Kasumi-1 (cell line): ENCODE results near the gene KDELR3.
A peak's percentile ranks its signal among the peaks of the same experiment; 100 is the strongest.
"Not testable (repeated sequence)": the region's sequence is repeated elsewhere in the genome, so short reads cannot be mapped to it uniquely, and the experiment has no call there.

Source experiments
- DNase-seq, 2 experiments: peaks; one replicate each; lab custom pipeline; 2025; lab: John Stamatoyannopoulos, UW

The KDELR3 gene

GRCh38 chr22:38456841-38457699 is 10.8 kb upstream of the KDELR3 start:
- DNase-seq, result no peak

- no peak for DNase-seq
These were observed 7.5 kb upstream of the KDELR3 start for GRCh38 chr22:38460426-38460840.

GRCh38 chr22:38461057-38461413 is 6.9 kb upstream of the KDELR3 start:
- DNase-seq, result no peak

DNA sequence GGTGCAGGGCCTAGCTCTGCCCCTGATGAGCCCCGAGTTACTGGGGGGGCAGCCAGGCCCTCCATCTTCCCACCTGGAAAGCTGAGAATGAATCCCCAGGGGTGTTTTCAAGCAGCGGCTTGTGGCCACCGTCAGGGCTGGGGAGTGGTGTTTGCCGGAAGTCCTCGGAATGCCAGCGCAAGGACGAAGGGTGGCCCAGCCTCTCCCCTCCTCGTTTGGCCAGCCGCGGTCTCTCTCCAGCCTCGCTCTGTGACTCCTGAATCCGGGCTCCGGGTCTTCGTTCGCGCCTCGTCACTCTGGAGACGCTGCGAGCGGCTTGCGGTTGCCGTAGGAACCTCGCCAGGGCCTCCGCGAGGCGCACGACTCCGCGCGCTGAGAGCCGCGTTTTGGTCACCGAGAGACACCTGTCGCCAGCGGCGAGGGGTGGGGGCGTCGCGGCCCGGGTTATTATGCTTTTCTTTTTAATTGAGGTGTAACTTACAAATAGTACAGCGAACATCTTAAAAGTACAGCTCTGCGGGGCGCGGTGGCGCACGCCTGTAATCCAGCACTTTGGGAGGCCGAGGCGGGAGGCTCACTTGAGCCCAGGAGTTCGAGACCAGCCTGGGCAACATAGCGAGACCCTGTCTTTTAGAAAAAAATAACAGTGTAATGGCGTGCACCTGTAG is 6.3 kb upstream of the KDELR3 start:
- DNase-seq, result peak; percentile 66 to 71

GRCh38 chr22:38462960-38463784 is 4.7 kb upstream of the KDELR3 start:
- DNase-seq, result no peak

DNA sequence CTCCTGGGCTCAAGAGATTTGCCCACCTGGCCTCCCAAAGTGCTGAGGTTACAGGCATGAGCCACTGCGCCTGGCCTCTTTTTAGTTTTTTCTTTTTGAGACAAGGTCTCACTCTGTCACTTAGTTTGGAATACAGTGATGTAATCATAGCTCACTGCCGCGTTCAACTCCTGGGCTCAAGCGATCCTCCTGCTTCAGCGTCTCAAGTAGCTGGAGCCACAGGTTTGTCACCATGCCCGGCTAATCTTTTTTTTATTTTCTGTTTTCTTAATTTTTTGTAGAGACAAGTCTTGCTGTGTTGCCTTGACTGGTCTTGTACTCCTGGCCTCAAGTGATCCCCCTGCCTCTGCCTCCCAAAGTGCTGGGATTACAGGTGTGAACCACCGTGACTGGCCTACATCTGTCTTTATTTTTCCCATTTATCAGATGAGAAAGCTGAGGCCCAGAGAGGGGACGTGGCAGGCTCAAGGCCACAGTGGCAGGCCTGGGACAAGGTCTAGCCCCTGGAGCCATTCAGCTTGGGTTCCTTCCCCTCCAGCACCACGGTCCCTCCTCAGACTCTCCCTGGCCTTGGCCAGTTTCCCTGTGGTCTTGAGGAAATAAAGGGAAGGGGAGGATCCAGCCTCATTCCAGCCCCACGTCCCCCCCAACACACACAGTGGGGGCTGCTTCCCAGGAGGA is 2.8 kb upstream of the KDELR3 start:
- DNase-seq, result no peak

DNA sequence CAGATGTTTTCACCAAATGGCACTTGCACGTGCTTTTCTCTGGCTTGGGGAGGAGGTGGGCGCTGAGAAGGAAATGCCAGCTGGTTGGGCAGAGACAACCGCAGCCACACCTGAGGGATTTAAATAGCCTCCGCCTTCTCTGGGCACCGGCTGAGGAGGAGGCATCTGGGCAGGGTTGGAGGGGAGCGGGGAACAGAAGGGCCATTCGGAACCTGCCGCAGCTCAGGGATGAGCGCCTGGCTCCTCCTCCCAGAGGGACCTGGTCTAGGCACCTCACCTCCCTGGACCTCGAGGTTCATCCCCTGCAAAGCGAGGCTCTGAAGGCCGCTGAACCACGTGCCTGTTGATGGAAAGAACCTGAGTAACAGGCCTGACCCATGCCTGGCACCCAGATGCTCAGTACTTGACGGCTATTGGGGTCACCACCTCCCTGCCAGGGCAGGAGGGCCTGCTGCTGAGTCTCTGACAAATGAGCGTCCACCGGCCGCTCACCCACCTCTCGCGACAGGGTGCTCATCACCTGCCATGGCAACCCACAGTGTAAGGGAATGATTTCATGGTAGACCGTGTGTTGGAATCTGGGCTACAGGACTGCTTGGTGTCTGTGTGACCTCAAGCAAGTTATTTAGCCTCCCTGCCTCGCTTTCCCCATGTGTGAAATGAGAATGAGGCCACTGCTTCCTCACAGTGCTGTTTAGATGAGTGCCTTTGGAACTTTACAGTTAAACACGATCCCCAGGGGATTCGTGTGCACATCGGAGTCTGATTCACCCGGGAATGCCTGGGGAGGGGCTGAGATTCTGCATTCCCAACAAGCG is 2.0 kb upstream of the KDELR3 start:
- no peak for DNase-seq

DNA sequence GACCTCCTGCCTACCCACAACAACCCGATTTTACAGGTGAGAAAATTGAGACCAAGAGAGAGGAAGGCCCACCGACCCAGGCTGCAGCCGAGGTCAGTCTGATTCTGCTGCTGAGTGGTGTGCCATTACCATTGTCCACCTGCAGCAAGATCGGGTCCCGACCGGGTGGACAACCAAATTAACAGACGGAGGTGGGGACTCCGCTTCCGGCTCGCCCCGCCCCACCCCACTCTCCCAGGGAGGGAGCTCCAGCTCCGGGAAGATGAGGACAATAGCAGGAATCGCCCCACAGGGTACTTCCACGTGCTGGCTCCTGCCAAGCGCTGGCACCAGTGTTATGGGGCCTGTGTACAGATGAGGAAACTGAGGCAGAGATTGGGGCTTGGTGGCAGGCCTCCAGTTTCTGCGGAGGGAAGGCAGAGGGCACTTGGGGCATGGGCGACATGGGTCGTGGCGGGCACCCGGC is 425 bp upstream of the KDELR3 start:
- no peak for DNase-seq

DNA sequence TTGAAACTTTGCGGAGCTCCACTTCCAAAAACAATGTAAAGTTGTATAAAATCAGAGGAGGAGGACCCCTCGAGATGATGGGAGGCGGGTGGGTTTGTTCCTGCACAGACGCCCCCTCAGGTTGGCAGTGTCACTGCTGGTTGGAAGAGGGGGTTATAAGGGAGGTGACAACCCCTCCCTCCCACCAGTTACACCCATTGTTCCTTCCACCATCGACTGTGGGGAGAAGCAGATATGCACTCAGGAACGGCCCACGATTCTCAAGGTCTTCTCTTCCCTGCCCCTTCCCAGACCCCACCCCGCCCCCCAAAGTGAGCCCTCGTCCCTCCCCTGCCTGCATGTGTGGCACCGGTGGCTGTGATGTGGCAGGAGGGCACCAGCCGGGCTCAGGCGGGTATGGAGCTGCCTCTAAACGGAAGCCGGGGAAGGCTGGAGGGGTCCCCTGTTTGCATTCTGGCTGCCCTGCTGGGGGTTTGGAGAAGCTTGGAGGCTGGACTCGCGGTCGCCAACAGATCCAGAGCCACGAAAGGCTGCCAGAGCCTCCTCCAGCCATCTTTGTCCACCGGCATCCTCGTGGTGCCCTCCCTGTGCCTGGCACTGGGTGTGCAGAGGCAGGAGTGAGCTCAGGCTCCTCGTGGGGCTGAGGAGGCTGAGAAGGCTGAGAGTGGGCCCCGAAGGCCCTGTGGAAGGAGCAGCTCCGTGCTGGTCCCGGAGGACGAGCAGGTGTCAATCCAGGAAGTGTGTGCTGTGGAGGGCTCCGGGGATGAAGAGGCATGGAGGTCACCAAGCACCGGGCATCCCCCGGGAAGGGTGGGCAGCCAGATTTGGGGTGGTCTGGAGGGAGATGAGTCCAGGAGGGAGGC is 778 bp downstream of the KDELR3 start:
- DNase-seq, result peak in 1 of 2 experiments; percentile 21

DNA sequence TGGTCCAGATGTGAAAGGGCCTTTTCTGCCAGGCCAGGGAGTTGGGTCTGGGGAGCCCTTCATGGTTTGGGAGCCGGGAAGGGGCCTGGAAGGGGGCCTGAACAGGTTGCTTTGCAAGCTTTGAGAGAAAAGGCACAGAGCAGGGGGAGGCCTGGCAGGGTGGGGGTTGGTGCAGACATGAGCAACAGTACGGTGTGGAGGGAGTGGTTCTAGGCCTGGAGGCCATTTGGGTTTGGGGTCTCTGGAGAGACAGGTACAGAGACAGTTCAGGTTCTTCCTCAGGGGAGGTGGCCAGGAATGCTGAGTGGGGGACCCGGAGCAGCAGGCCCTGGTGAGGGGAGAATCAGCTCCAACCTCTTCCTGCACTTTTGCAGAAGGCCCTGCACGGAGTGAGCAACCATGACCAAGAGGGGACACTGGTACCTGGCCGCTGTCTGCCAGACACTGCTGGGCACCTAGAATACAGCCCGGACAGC is 1.4 kb downstream of the KDELR3 start:
- no peak for DNase-seq

GRCh38 chr22:38470179-38470578 is 2.3 kb downstream of the KDELR3 start:
- DNase-seq, result not testable (repeated sequence)

DNA sequence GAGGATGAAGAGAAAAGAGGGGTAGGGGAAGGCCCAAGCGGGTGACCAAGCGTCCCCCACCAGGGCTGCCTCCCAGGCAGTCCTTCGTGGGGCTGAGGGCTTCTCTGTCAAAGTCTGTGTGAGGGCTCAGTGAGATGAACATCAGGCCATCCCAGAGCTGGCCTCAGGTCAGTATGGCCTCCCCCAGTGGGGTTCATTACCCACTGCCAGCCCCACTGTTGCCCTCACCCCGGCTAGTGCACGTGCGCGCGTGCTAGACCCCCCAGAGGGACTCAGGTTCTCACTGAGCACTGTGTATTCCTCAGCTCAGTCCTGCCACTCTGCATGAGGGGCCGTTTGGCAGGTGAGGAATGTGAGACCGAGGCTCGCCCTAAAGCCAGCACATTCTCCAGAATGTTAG is 3.3 kb downstream of the KDELR3 start:
- DNase-seq, result no peak

GRCh38 chr22:38474003-38474607 is 6.2 kb downstream of the KDELR3 start:
- DNase-seq, result no peak

- DNase-seq, result no peak
These were observed 9.7 kb downstream of the KDELR3 start for GRCh38 chr22:38477585-38477984.

DNA sequence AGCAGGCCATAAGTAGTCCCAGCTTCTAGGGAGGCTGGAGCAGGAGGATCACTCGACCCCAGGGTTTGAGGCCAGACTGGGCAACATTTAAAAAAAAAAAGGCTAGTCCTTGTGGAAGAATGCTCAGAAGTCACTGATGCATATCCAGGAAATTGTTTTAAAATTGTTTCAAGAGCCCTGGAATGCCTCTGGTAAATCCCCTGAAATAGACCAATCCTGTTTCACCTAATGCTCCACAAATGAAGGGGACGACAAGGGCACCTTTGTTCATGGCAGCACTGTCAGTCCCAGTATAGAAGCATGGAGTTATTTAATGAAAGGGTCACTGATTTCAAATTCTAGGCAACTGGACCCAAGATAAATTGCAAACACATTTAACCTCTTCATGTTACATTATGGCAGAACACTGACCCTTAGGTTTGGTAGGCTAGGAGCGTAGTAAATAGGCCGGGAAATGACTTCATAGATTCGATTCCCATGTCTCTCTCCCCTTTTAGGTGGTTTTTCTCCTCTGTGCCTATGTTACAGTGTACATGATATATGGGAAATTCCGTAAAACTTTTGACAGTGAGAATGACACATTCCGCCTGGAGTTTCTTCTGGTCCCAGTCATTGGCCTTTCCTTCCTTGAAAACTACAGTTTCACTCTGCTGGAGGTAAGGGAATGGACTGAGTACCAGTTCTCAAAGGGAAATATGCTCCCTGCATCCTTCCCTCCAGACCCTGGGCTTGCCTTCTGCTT is 11.4 kb downstream of the KDELR3 start:
- DNase-seq, result no peak

GRCh38 chr22:38481162-38481870 is 13.4 kb downstream of the KDELR3 start:
- no peak for DNase-seq

- no peak for DNase-seq
These were observed 14.0 kb downstream of the KDELR3 start for GRCh38 chr22:38481871-38482332.
